HepG2 (cell line): ENCODE results near the gene OST4. TPM values are rescaled to one million over a fixed set of nuclear protein-coding genes. Genes with fewer than 3 reads are reported as not detected.

Experiments
- ARNTL ChIP-seq: sonication (generic); formaldehyde crosslinking; IDR thresholded peaks from 2 replicates; pipeline ENCODE4 v1.4.0; 2020; ENCODE audit warnings: mild to moderate bottlenecking, missing genetic modification reagents
- HMGXB3 ChIP-seq: sonication (generic); formaldehyde crosslinking; IDR thresholded peaks from 2 replicates; pipeline ENCODE4 v1.4.0; 2020; ENCODE audit warnings: missing genetic modification reagents, borderline replicate concordance
- MAZ ChIP-seq, 2 experiments: sonication (generic) in 1 of 2; formaldehyde crosslinking in 1 of 2; IDR thresholded peaks; 2 replicates each; pipeline versions ENCODE4 v1.5.0 to v1.6.1; 2012 to 2020; ENCODE audit warnings: low read depth in 2 of 2, mild to moderate bottlenecking in 2 of 2, borderline replicate concordance in 1 of 2, improper control_type of control experiment in 1 of 2, low read length in 1 of 2, missing genetic modification reagents in 1 of 2, moderate library complexity in 1 of 2
- NCOA2 ChIP-seq: sonication (generic); formaldehyde crosslinking; IDR thresholded peaks from 2 replicates; pipeline ENCODE4 v1.8.0; 2022; ENCODE audit warnings: inconsistent platforms
- PTBP1 ChIP-seq: fragments of 200-400 bp; formaldehyde crosslinking; IDR thresholded peaks from 2 replicates; pipeline ENCODE4 v1.6.1; 2018; ENCODE audit warnings: low read length, low read depth; ENCODE audit not compliant: poor library complexity, severe bottlenecking
- SALL2 ChIP-seq: sonication (generic); formaldehyde crosslinking; IDR thresholded peaks from 2 replicates; pipeline ENCODE4 v1.8.1; 2023; ENCODE audit warnings: mild to moderate bottlenecking, missing genetic modification reagents, inconsistent platforms
- SOX6 ChIP-seq, 2 experiments: fragments of 450-650 bp in 1 of 2; sonication (generic) in 1 of 2; formaldehyde crosslinking in 1 of 2; IDR thresholded peaks; 2 replicates each; pipeline versions ENCODE4 v1.4.0 to v1.6.1; 2017 to 2020; ENCODE audit warnings: antibody characterized with exemption in 1 of 2, mild to moderate bottlenecking in 1 of 2, missing genetic modification reagents in 1 of 2
- SPEN ChIP-seq: sonication (generic); formaldehyde crosslinking; IDR thresholded peaks from 2 replicates; pipeline ENCODE4 v1.5.1; 2020; ENCODE audit warnings: low read depth, mild to moderate bottlenecking, missing genetic modification reagents
- TCF7 ChIP-seq: sonication (generic); IDR thresholded peaks from 2 replicates; pipeline ENCODE4 v1.6.1; 2016; ENCODE audit warnings: antibody characterized with exemption, low read depth
- ZFP82 ChIP-seq: sonication (generic); formaldehyde crosslinking; IDR thresholded peaks from 2 replicates; pipeline ENCODE4 v1.5.1; 2020; ENCODE audit warnings: mild to moderate bottlenecking, missing genetic modification reagents, borderline replicate concordance
- ZNF274 ChIP-seq: sonication (generic); formaldehyde crosslinking; IDR thresholded peaks from 2 replicates; pipeline ENCODE4 v1.5.1; 2020; ENCODE audit warnings: mild to moderate bottlenecking, missing genetic modification reagents
- ZNF430 ChIP-seq: sonication (generic); formaldehyde crosslinking; IDR thresholded peaks from 2 replicates; pipeline ENCODE4 v1.9.0; 2021; ENCODE audit warnings: mild to moderate bottlenecking, missing genetic modification reagents
- ZNF557 ChIP-seq: sonication (generic); formaldehyde crosslinking; IDR thresholded peaks from 2 replicates; pipeline ENCODE4 v1.4.0; 2020; ENCODE audit warnings: missing genetic modification reagents
- polyA plus RNA-seq, 8 experiments: library from polyadenylated mRNA; depleted of rRNA in 3 of 8; stranded (reverse) in 7 of 8; unstranded in 1 of 8; fragments of >200 nt; fragmentation: Illumina TruSeq in 4 of 8; extraction: Trizol in 4 of 8; gene quantifications; 2 replicates each; pipeline versions ENCODE4 v1.2.1 to v1.2.3, GENCODE V29; 2011 to 2016; ENCODE audit warnings: low read depth in 4 of 8, missing spikeins in 1 of 8, mixed read lengths in 1 of 8; ENCODE audit not compliant: insufficient read depth in 1 of 8
- total RNA-seq, 5 experiments: library from RNA; depleted of rRNA; stranded (reverse); fragments of >200 nt; fragmentation: Illumina TruSeq; extraction: Trizol; gene quantifications; 2 replicates each; pipeline ENCODE4 v1.2.3, GENCODE V29; 2016; ENCODE audit warnings: low read depth in 1 of 5
- TF ChIP-seq, protein P1 (sequence below): IDR thresholded peaks from 2 replicates; pipeline ENCODE4 v1.6.1; 2018; ENCODE audit warnings: missing genetic modification reagents
- TF ChIP-seq, protein P2 (sequence below): sonication (generic); formaldehyde crosslinking; IDR thresholded peaks from 2 replicates; pipeline ENCODE4 v1.5.1; 2020; ENCODE audit warnings: missing genetic modification reagents, mild to moderate bottlenecking, borderline replicate concordance
- TF ChIP-seq, protein P3 (sequence below): sonication (generic); formaldehyde crosslinking; IDR thresholded peaks from 2 replicates; pipeline ENCODE4 v1.4.0; 2020; ENCODE audit warnings: mild to moderate bottlenecking, low read depth, missing genetic modification reagents
- TF ChIP-seq, protein P4 (sequence below): IDR thresholded peaks from 2 replicates; pipeline ENCODE4 v1.6.1; 2018; ENCODE audit warnings: missing genetic modification reagents, mild to moderate bottlenecking, missing compliant biosample characterization

The OST4 gene
- total and polyA plus RNA-seq, 2 of the 13 experiments (the other 11 are each of a cell fraction or from before 2014, with no cell fraction given) = 498 to 584 TPM

DNA sequence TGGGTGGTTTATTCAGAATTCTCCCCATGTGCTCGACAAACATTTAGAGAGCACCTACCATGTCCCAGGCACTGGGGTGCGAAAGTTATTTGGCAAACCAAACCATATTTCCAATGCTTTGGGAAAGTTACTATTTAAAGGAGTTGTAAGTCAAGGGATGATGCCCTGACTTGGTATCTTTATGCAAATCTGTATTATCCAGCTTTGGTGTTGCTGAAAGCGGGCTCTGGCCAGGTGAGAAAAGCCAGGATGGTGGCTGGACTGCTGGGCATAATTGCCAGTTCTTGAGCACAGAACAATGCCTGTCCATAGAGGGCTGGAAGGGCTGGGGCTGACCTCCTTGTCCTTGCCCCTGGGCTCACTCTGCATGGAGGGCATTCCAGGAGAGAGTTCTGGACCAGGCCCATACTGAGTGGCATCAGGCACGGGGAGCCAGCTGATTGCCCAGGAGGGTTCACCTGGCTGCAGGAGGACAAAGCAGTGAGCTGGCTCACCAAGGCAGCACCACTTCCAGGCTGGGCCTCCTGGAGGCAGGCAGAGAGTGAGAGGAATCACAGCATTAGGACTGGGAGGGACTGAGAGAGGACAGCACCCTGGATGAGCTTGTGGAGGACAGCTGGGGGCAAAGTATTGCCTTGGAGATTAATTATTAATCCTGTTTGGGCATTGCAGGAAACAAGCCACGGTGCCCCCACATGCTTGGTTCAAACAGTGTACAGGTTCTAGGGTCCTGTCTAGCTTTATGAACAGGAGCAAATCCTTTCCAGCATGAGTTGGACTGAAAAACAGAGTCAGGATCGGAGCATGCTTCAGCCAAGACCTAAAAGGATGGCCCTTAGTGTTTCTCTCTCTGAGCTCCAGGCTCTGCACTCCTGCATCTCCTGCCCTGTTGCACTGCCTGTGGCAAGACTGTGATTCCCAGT, 22.2 kb upstream of the OST4 start (continued):
- TF ChIP-seq, protein P1, sequence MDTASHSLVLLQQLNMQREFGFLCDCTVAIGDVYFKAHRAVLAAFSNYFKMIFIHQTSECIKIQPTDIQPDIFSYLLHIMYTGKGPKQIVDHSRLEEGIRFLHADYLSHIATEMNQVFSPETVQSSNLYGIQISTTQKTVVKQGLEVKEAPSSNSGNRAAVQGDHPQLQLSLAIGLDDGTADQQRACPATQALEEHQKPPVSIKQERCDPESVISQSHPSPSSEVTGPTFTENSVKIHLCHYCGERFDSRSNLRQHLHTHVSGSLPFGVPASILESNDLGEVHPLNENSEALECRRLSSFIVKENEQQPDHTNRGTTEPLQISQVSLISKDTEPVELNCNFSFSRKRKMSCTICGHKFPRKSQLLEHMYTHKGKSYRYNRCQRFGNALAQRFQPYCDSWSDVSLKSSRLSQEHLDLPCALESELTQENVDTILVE (CRISPR knock-in tag) = peak; percentile 60; the same call in 1 of the 2 replicates
- TF ChIP-seq PTBP1 (peak; percentile 57), ZFP82 (CRISPR knock-in tag) (0 out of 2 replicates have a peak, but pooled peaks have one; percentile 82), ZNF274 (CRISPR knock-in tag) (peak; percentile 93), ARNTL (peak; percentile 89), MAZ (IDR thresholded peaks at IDR 0.05; ENCODE audit: borderline replicate concordance, low read depth, low read length) (peak; percentile 81; the same call in 1 of the 2 replicates), MAZ (CRISPR knock-in tag; IDR thresholded peaks at IDR 0.05; ENCODE audit: low read depth) (peak; percentile 74), TCF7 (0 out of 2 replicates have a peak, but pooled peaks have one; percentile 20), SALL2 (CRISPR knock-in tag) (peak; percentile 40; the same call in 1 of the 2 replicates), SPEN (peak; percentile 80), SOX6 (IDR thresholded peaks at IDR 0.05) (no peak), SOX6 (CRISPR knock-in tag; IDR thresholded peaks at IDR 0.05) (peak; percentile 60; the same call in 1 of the 2 replicates), NCOA2 (CRISPR knock-in tag) (peak; percentile 70), ZNF557 (CRISPR knock-in tag) (0 out of 2 replicates have a peak, but pooled peaks have one; percentile 48), HMGXB3 (CRISPR knock-in tag) (no peak; the same call in 1 of the 2 replicates), ZNF430 (peak; percentile 70; the same call in 1 of the 2 replicates)
- TF ChIP-seq, protein P2, sequence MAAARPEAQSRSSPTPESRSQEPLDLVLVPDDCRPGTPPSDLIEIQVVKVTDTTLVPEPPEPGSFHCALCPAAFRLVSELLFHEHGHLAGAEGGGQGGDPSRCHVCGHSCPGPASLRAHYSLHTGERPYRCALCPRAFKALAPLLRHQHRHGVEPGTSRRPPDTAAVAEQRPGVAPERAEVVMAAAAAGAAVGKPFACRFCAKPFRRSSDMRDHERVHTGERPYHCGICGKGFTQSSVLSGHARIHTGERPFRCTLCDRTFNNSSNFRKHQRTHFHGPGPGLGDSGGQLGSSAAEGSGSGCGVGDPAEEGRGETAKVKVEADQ (CRISPR knock-in tag) = peak; percentile 59; the same call in 1 of the 2 replicates
- TF ChIP-seq, protein P3, sequence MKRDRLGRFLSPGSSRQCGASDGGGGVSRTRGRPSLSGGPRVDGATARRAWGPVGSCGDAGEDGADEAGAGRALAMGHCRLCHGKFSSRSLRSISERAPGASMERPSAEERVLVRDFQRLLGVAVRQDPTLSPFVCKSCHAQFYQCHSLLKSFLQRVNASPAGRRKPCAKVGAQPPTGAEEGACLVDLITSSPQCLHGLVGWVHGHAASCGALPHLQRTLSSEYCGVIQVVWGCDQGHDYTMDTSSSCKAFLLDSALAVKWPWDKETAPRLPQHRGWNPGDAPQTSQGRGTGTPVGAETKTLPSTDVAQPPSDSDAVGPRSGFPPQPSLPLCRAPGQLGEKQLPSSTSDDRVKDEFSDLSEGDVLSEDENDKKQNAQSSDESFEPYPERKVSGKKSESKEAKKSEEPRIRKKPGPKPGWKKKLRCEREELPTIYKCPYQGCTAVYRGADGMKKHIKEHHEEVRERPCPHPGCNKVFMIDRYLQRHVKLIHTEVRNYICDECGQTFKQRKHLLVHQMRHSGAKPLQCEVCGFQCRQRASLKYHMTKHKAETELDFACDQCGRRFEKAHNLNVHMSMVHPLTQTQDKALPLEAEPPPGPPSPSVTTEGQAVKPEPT (CRISPR knock-in tag) = peak; percentile 39; the same call in 1 of the 2 replicates
- TF ChIP-seq, protein P4, sequence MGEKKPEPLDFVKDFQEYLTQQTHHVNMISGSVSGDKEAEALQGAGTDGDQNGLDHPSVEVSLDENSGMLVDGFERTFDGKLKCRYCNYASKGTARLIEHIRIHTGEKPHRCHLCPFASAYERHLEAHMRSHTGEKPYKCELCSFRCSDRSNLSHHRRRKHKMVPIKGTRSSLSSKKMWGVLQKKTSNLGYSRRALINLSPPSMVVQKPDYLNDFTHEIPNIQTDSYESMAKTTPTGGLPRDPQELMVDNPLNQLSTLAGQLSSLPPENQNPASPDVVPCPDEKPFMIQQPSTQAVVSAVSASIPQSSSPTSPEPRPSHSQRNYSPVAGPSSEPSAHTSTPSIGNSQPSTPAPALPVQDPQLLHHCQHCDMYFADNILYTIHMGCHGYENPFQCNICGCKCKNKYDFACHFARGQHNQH (CRISPR knock-in tag) = peak; percentile 84; the same call in 1 of the 2 replicates
